GM21528 (cell line): Measurements from ENCODE around the gene ARHGAP15.
"Not testable (repeated sequence)": the region's sequence is repeated elsewhere in the genome, so short reads cannot be mapped to it uniquely, and the experiment has no call there.

ENCODE experiments used
- ATAC-seq: cut with Tn5 transposase; IDR thresholded peaks from one replicate; pipeline ENCODE4 v1.9.1; 2021; ENCODE audit warnings: mild to moderate bottlenecking, moderate library complexity; ENCODE audit not compliant: unreplicated experiment, low FRiP score

Gene ARHGAP15

DNA sequence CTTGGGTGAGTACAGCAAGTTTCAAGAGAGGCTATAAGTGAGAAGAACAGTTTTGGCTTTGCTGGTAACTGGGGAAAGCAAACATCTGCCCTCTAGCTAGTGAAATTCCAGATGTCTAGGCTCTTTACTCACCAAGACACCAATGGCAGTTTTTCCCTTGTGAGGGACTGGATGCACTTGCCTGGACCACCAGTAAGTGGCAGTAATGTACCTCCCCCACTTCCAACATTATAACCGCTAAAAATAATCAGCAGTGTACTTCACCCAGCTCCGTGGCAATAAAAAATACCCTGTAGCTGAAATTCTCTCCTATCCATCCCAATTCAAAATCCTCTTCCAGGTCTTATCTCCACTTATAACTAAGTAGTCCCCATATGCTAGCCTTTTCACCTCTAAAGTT, 383.9 kb downstream of the ARHGAP15 start:
- no peak for ATAC-seq

DNA sequence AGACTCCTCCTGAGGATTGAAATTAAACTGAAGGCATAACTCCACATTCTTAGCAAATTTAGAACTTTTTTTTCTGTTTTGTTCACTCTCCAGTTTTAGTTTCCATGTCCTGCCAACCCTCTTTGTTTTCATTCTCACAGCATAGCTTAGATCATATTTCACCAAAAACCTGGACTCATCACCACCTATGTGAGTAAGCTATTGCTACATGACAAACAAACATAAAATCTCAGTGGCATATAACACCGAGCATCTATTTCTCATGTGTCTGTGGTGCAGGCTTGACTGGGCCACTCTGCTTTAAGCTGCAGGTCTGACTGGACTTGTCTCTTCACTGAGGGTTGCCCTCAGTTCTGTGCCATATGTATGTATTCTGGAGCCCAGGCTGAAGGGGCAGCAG, 385.2 kb downstream of the ARHGAP15 start:
- ATAC-seq = no peak

DNA sequence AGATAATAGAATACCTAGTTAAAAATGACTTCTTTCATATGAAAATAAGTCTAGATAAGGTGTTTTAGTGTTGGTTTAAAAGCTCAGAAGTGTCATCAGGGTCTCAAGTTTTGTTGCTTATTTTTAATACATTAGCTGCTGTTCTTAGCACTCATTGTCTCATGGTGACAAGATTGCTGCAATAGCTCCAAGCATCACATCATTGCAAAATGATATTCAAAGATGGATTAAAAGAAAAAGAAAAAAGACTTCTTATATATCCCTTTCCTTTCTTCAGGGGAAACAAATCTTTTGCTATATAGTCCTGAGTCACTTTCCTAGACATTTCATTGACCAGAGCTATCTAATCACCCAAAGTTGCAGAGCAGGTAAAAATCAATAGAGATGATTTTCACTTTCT, 386.1 kb downstream of the ARHGAP15 start:
- ATAC-seq = no peak

DNA sequence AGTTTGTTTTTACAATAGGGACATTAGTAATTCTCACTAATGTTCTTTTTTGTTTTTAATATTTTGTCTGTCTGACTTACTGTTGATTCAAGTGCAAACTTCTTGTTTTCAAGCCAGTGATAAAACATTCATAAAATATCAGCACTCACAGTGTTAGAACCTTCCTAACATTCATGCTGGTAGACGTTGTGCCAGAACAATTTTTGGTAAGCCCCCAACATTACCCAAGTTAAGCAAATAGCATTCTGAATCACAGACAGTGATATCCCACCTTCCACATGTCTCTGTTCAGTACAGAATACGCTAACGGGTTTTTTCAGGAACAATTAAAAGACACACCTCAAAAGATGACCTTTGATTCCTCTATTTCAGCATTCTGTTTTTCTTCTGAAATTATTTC, 390.3 kb downstream of the ARHGAP15 start:
- ATAC-seq = no peak

DNA sequence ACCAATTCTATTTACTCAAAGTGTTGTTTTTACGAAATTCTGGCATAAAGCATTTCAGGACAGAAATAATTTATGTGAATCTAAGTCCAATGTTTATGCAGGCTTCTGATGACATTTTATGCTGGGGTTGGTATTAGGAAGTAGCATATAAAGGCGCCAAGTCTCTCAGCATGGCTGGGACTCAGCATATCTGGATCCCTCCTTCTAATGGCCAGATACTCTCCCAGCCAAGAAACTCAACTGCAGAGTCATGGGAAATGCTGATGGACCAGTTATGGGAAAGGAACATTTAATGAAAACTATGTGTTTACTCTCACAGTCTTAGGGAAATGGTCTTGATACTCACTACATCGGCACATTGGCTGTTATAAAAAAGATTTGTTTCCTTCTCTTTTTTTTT, 392.2 kb downstream of the ARHGAP15 start:
- ATAC-seq = no peak

DNA sequence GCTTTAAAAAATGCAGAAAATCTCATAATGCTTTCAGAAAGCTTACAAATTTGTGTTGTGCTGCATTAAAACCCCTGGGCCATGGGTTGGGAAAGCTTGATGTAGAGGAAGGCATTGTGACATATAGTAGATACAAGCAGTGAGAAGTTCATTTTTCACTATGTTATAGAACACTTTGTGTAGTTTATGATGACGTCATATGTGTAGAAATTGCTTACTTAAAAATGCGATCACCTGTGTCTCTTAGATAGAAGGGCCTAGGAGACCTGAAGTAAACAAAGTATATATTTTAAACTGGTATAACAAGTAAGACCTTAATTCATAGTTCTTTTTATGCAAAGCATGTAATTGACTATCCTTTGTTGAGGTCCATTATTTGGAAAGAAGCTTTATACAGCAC, 393.5 kb downstream of the ARHGAP15 start:
- ATAC-seq = no peak

DNA sequence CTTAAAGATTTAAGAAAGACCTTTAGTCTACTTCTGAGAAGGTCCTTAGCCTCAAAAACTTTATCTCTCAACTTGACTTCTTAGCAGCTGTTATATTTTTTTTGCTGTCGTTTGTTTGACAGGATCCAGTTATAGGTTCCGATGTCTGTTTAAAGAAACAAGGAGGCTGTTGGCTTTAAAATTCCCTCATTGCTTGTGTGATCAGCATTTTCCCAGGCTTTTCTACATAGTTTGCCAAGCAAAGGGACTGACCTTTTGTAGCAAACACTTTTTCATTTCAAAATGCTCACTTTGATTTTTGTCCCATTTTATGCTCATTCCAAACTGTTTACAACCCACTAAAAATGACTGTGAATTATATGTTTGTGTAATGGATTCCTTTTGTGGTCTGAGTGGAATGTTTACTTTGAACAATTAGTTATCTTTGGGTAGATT, 394.9 kb downstream of the ARHGAP15 start:
- no peak for ATAC-seq

DNA sequence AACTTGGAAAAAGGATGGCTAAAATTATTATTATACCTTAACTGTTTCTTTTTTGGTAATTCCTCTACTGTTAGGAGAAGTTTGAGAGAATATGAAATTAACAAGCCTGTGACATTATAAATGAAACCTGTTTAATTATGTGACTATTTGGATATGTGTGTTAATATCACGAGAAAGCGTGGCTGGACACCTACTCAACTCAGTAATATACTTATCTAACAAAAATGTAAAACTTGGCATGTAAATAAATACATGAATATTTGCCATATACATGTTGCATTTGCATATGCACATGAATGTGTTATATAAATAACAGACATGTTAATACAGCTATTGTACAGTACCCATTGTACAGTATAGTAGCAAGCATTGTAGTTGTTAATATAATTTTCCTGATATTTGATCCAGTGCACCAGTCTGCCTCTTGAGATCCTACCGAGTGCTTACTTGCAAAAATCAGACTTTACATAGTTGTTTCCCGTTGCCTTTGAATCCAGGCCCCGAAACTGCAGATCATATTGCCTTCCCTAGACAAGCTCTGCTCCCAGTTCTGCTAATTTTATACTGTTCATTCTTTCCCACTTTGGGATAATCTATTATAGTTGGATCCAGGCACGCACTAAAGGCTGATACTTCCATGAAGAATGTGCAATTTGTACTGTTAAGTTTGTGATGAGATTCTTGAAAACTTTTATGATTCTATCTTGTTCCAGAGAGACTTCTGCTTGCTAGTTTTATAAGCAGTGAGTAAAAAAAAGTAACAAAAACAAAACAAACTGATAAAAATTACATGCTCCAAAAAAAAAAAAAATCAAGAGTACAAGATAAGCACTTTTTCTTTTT, 395.6 kb downstream of the ARHGAP15 start:
- ATAC-seq = no peak

DNA sequence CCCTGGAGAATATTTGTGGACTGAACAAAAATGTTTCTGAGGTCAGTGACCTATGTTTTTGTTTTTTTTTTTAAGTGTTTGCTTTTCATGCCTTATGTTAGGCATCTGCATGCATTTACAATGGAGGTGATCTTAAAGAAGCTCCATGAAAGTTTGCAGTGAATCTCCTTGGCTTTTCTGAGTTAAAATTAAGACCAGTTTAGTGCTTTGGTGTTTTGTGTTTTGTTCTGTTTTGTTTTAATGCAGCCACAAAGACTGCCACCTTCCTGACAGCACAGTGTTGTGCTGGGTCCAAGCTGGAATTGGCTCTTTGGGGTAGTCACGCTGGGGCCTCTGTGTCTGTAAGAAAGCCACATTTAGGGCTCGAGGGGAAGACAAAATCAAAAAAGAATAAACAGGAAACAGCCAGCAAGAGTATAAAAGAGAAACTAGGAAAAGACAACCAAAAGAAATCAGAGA, 396.2 kb downstream of the ARHGAP15 start:
- no peak for ATAC-seq

DNA sequence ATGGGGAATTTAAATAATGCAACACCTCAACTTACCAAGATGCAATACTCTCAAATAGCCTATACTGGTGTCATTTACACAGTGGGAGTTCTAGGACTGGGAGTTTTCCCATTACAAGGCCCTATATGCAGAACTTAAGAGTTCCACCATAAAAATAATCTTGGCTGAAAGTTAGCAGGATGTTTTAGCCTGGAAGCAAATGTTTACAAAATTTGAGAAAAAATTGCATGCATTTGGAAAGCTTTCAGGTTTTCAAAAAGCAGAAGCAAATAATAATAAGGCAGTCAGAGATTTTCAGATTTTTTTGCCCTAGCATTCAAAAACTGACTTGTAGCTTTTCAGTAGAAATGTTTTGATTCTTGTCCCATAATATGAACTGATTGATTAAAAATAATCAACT, 397.3 kb downstream of the ARHGAP15 start:
- ATAC-seq = no peak

DNA sequence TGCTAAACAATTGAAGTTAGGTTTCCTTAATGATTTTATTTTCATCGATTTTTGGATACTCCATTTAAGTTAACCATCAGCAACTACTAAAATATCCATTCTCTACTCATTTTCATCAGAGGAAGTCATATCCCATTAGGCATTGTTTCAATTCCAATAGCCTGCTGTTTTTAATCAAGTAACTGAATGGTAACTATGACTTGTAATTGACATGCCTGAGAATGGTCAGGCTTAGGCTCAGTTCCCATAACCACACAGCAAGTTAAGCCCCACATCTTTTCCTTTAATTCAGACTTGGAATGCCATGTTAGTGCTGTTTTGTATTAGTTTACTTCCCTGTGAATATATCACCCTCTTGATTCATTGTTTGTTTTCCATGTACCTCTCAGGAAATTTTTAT, 398.8 kb downstream of the ARHGAP15 start:
- ATAC-seq = no peak

DNA sequence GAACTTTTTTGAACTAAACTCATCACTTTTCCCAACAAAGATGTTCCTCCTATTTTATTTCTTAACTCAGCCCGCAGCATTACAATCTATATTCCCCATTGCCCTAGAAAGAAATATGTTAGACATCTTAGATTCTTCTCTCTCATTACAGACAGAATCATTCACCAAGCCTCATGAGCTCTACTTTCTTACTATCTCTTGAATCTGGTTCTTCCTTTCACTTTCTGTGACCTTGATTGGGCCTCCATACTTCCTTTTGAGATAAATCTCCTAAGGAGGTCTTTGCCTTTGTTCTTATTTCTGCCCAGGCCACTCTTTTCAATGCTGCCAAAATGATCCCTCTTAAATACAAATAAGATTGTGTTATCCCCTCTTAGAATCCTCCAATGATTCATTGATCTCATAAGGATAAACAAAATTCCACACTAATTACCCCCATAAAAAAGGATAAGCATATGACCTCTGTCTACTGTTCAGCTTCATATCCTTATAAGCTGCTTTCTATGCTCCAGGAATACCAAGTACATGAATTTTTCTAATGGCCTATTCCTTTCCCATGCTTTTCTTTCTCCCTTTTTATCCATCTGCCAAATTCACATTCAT, 400.0 kb downstream of the ARHGAP15 start:
- ATAC-seq = no peak

DNA sequence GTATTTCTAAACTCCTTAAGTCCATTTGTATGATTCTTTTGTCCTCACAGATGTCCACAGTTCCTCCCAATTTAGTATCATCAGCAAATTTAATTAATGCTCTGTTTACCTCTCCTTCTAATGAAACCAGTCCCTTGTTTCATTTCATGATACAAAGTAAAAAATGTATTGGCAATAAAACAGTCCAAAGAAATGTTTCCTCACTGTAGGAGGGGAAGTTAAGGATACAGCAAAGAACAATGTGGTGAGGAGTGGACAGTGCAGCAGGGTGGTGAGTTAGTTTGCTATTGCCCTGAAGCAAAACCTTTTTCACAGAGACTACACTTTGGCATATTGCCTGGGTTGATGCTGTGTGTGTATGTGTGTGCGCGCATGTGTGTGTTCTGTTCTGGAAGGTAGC, 401.5 kb downstream of the ARHGAP15 start:
- ATAC-seq = no peak

DNA sequence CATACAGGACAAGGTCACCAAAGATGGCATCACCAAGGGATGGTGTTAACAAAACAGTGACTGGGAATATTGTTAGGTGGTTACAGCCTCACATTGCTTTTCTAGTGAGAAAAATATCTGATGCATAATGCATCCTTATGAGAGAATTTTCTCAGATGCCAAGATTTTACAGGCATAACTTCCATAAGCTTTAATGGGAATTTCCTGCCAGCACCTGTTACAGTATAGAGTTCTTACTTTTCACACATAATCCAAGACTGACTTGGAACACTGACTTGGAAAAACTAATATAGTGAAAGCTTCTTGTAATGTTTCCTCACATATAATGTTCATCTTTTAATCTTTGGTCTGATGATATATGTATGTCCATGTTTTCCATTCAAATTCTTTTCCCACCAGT, 402.8 kb downstream of the ARHGAP15 start:
- ATAC-seq = no peak

DNA sequence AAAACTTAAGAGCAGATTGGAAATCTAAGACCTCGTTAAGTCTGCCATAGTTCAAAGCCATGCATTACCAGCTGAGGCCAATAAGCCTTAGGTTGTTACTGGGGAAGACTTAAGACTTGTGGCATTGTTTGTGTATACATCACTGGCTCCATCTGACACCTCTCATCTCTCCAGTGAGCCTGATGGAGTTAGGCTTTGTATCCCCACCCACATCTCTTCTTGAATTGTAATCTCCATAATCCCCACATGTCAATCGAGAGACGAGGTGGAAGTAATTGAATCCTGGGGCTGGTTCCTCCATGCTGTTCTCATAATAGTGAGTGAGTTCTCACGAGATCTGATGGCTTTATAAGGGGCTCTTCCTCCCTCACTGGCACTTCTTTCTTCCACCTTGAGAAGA, 404.6 kb downstream of the ARHGAP15 start:
- ATAC-seq = no peak

DNA sequence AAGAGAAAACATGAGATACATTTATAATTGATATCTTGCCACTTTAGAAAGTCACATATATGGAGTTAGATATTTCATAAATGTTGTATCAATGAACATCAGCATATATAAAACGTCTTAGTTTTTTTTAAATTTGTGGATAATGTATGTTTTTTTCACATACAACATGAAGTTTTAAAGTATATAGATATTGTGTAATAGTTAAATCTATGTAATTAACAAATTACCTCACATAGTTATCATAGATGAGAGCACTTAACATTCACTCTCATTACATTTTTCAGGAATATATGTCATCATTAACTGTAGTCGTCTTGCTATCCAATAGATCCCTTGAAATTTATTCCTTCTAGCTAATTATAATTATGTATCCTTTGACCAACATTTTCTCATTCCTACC, 406.6 kb downstream of the ARHGAP15 start:
- no peak for ATAC-seq

DNA sequence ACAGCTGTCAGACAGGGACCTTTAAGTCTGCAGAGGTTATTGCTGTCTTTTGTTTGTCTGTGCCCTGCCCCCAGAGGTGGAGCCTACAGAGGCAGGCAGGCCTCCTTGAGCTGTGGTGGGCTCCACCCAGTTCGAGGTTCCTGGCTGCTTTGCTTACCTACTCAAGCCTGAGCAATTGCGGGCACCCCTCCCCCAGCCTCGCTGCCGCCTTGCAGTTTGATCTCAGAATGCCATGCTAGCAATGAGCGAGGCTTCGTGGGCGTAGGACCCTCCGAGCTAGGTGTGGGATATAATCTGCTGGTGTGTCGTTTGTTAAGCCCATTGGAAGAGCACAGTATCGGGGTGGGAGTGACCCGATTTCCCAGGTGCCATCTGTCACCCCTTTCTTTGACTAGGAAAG, 412.7 kb downstream of the ARHGAP15 start:
- not testable (repeated sequence) for ATAC-seq

DNA sequence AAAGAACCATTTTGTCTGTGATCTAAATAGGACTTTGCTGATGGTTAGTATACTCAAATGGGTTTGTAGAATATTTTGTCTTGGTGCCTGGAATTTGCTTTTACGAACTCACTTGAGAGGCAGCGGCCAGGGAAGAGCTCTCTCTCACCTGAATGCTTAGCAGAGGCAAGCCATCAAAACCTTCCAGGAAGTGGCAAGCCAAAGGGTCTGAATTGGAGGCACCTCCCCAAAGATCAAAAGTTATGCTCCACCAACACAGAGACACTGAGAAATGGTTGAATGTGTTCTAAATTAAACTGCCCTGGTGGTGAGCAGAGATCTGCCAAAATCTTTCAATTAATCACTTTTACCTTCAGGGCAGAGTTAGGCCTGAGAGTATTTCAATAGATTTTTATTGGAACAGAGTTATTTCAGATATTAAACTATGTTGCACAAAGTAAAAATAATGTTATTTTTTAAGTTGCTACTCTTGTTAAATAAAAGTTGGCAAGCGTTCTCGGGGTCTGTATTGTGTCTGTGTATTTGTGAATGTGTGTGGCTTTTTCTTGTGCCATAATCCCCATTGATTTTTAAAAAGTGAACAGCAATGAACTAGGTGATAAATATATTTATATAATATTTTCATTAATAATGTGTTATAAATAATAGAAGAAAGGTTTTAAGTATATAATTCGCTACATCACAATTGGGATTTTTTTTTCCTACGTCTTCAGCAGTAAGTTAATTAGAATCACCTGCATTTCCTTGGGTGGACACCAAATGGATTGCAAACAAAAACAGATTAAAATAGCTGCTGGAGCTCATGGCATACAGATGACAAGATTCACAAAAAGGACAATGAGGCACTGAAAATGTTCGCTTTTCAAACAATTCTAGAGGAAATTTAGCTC, 416.1 kb downstream of the ARHGAP15 start:
- ATAC-seq = no peak

DNA sequence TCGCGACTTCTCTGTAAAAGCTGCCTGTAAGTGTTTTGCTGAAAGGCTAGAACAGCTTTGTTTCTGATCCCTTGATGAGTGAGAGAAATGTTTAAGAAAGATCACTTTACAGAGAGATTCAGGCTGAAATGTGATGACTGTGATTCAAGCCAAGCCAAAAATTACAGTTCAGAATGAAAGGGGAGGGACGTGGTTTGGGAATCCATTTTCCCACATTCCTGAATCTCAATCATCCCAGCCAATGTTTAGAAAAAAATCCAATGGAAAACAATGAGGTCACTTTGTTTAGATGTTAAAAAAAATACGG, 416.7 kb downstream of the ARHGAP15 start:
- no peak for ATAC-seq

DNA sequence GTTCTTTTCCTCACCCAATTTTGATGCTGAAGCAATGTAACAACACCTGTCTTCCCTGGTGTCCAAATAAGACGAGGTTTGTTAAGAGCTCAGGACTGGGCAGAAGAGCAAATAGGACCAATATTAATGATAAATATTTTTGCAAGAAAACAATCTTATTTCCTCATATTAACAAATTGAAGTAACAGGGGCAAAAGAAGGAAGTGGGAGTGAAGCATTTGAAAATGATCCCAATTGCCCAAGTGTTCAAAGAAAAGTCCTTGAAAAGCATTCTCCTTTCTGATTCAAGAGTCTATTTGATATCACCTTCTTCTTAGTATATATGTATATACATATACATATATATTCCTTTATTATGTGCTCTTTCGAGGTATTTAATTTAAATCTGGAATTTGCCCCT, 418.8 kb downstream of the ARHGAP15 start:
- no peak for ATAC-seq

DNA sequence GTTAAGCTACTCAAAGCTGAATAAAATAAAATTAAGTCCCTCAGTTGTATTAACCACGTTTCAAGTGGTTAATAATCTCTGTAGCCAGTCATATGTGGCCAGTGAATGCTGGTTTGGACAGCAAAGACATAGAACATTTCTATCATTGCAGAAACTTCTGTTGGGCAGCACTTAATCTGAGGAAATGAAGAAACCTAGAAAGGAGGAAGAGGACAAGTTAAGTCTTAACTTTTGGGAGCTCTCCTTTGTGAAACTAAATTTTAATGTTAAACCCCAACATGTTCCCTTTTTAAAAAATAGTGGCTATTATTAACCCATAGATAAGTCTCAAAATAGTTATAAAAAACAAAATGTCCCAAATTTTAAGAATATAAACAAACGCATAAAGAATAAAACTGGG, 421.3 kb downstream of the ARHGAP15 start:
- ATAC-seq = no peak
